Globus pallidus (tissue), 1 donor: ENCODE results near the gene TAF1L.
A peak's percentile ranks its signal among the peaks of the same experiment; 100 is the strongest.

ENCODE experiments used
- DNase-seq: peaks from one replicate; pipeline ENCODE4 v3.0.0-alpha.2; 2015; ENCODE audit warnings: low spot score

TAF1L gene

GRCh38 chr9:32590898-32591297 lies 44.6 kb downstream of the TAF1L start:
- no peak for DNase-seq

GRCh38 chr9:32590476-32590875 lies 45.0 kb downstream of the TAF1L start:
- DNase-seq: no peak

DNA sequence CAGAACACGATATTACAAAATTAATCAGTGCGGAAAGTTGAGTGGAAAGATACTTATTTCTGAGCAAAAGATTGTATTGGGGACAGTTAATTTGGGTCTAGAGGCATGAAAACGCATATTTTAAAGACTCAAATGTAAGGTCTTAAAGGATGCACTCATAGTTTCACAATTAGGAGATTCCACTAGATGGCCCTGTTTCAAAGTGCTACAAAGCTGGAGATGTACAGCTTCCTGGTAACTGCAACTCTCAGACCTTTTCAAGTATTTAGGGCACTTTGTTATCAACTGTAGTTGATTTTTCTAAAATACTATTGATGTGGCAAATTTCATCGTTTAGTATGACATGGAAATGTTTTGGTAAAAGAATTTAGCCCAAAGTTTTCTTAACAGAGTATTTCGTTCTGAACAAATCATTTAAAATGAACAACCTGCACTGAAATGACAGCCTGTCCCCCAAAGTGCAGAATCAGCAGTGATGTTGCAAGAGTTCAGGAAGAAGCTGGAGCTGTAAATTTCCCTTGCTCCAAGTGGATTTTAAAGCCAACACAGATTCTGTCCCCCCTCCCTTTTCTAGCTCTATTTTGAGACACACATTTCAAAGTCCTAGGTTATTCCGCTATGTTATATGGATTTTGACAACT lies 46.3 kb downstream of the TAF1L start:
- DNase-seq: peak; percentile 25

GRCh38 chr9:32587901-32588300 lies 47.6 kb downstream of the TAF1L start:
- DNase-seq: no peak

GRCh38 chr9:32584784-32585183 lies 50.7 kb downstream of the TAF1L start:
- DNase-seq: no peak

- DNase-seq: peak; percentile 26
Measured at GRCh38 chr9:32581512-32582143, 53.8 kb downstream of the TAF1L start.

DNA sequence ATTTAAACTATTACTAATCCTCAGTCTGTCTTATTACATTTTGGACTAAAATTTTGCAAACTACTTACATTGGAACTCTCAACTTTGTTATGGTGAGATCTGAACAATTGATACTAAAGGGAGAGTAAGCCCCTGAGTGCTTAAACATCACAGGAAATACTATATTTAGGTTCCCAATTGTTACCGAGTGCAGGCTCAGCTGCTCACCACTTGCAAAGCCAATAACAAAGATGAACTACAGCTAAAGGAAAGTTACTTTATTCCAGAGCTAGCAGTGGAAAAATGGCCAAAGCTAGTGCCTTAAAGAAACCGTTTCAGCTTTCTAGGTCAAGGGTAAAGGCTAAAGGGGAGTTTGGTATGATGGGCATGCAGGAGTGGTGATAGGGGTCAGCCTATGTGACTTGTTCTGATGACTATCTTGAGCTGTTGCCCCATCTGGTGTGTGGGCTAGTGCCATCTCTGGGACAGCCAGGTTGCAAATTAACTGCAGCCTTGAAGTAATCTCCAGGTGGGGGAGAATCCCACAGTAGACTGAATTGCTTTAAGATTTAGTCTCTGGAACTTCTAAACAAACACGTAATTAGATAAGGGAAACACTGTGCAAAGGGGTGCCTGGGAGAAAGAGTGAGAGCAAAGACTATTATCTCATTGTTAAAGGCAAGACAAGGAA lies 54.7 kb downstream of the TAF1L start:
- DNase-seq: no peak

DNA sequence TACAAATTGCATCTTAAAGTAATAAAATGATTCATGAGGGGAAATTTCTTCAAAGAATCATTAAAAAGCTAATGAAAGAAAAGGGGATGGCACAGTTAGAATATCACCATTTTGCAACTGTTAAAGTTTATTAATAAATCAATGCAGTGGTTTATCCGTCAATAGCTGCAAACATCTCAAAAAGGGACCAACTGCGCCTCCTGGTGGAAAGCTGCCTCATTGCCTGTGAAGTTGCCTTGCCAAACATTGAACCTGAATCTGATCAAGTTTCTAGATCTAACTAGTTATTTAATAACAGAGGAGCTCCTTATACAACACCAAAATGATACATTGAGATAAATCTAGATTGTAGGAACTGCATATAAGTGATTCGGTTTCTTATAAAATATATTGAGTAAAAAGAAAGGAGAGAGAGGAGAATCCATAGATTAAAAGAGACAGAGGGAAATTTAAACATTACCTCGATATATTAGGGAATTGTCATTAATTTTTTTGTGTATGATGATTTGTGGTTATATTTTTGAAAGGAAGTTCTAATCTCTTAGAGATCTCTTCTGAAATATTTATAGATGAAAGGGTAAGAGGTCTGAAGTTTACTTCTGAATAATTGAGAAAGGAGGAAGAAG lies 55.6 kb downstream of the TAF1L start:
- peak; percentile 43 for DNase-seq
